Measurements from ENCODE around the gene CCM2.

The CCM2 gene

GRCh38 chr7:45084901-45085618, 85.1 kb downstream of the CCM2 start:
- no peak for DNase-seq

- no peak for DNase-seq
These were observed 85.7 kb downstream of the CCM2 start for GRCh38 chr7:45085619-45086200.

DNA sequence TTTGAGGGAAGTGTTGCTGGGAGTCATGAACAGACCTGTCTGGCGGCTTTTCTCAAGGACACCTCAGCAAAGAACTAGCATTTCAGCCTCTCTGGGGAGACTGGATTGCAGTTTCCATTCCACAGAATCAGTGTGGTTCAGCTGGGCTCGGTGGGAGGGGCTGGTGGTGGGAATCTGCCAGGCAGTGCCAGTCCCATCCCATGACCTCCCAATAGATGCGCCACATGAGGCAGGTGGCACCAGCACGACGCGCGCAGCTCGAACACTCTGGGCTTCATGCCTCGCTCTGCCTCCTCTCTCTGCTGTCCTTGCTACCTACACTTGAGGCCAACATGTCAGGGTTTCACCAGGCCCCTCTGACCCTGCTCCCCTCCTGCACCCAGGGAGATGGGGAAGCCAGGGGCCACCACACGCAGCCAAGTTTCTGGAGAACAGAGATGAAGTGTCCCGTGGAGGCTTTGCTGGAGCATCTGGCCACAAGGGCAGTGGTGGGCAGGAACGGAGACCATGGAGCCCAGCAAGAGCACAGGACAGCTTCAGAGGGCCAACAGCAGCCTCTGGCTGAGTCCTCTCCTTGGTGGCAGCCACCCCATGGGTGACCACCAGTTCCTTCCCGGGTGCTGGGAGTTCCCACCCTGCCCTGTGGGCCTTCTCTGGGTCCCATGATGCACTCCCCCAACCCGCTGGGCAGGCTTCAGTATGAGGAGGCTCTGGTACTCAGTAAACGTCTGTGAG, 86.5 kb downstream of the CCM2 start:
- no peak for DNase-seq

DNA sequence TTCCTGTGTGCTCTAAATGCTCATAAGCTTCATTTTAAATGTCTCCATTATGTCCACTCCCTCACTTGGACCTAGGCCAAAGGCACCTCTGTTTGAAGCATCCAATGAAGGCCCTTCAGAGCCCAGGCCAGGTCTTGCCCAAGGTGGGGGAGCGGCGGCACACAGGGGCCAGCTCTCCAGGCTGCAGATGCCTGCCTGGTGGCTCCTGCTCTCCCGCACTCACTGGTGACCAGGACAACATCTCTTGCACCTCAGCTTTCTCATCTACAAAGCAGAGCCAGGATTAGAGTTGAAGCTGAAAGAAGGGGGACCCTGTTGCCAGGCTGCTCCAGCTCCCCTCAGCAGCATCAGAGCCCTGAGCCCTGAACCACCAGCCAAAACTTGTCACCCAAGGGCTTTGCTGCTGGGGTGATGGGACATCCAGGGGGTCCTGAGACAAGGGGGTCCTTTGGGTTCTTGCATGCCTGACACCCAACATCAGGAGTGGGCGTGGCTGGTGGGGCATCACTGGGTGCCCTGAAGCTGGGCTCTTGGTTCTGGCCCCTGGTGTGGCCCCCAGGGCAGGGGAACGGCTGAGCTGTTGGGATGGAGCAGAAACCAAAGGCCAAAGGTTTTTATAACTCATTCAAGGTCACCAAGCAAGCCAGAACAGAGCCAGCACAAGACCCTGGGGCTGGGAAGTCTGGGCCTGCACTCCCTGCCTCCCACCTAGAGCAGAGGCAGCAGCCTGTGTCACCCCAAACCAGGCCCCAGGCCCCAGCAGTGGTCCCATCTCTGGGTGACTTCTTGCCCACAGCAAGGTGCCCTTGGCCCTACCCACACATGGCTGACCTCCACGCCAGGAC, 87.5 kb downstream of the CCM2 start:
- no peak for DNase-seq

- DNase-seq = no peak
These were observed 88.2 kb downstream of the CCM2 start for GRCh38 chr7:45088146-45088701.

- no peak for DNase-seq
These were observed 88.9 kb downstream of the CCM2 start, which contains the start of gene NACAD for GRCh38 chr7:45088821-45089340. NACAD (minus strand) TSS chr7:45088969; CDS start chr7:45088894, 75 bp downstream.

GRCh38 chr7:45089341-45089891, 89.4 kb downstream of the CCM2 start:
- peak; percentile 80 for DNase-seq

DNA sequence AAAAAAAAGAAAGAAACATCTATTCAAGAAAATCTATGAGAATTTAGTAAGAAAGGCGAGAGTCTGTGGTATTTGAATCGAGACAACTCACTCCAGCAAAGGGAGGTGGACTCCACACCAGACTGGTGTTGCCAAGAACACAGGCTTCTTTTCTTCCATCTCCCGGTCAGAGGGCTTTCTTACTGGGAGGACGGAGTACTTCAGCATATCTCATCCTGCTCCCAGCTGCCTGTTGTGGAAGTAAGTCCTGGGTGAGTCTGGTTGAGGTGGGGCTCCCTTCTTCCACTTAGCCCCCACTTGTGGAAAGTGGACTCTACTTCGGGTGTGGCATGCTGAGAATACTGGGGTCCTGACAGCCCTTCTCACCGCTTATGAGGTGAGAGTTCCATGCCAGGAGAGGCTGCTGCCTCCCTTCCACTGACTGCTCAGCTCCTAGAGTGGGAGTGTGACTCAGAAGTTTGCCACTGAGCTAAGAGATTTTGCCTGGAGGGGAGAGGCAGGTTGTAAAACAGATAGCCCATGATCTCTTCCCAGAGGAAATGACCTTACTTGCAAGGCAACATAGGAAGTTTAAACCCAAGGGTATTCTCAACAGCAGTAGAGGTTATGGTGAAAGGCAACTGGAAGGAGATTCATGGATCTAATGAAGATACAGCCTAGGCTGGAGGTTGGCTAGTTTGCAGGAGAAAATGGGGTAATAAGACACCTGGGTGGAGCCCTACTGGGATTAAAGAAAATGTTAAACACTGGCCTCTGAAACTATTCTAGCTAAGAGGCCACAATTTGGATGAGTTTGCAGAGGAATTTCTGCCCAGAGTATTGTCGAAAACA, 92.3 kb downstream of the CCM2 start:
- no peak for DNase-seq

DNA sequence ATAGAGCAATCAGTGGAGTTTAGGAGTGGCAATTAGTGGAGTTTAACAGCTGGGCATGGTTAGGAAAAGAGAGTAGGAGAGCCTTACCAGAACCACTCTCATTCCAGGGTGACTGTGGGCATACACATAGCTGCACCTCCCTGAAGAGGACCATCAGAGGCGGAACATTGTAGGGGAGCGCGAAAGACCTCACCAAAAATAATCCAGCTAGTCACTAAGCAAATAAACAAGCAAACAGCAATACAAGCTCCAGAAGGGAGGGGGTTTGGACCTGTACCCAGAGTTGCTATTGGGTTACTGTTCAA, 92.9 kb downstream of the CCM2 start:
- DNase-seq = no peak

- DNase-seq = no peak
These were observed 99.2 kb downstream of the CCM2 start for GRCh38 chr7:45098983-45099839.

GRCh38 chr7:45099891-45100760, 100.1 kb downstream of the CCM2 start:
- no peak for DNase-seq

GRCh38 chr7:45100761-45101480, 100.9 kb downstream of the CCM2 start:
- no peak for DNase-seq

DNA sequence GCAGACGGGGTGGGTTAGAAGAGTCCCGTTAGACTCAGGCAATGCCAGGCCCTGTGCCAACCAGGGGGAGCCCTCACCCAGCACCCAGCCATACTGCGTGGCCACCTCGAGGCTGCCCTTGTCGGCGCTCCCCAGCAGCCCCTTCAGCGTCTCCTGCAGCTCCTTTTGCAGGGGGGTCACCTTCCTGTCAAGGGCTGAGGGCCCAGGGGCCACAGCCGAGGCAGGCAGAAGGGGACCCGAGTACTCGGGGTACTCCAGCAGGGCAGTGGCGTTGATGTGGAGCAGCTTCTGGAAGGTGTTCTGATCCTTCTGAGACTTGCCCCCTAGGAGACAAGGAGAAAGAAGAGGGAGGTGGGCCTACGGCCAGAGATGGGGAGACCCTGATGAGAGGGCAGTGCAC, 101.7 kb downstream of the CCM2 start:
- DNase-seq = no peak

- no peak for DNase-seq
These were observed 103.0 kb downstream of the CCM2 start for GRCh38 chr7:45102785-45103712.

- DNase-seq = no peak
These were observed 104.2 kb downstream of the CCM2 start for GRCh38 chr7:45103958-45104843.

GRCh38 chr7:45104844-45105587, 105.0 kb downstream of the CCM2 start:
- no peak for DNase-seq
